H9 (cell line): ENCODE measurements around the gene NDUFA6. TPM values are rescaled to one million over a fixed set of nuclear protein-coding genes. Genes with fewer than 3 reads are reported as not detected.
"Not testable (repeated sequence)": the region's sequence is repeated elsewhere in the genome, so short reads cannot be mapped to it uniquely, and the experiment has no call there.

ENCODE experiments used
- DNase-seq: peaks from one replicate; pipeline ENCODE4 v3.0.0-alpha.2; 2017
- H2AFZ ChIP-seq: one replicate; pipeline ENCODE4 v1.6.1; 2013; ENCODE audit warnings: mild to moderate bottlenecking, low read length, control low read depth, moderate library complexity
- H2AK5ac ChIP-seq: 2 replicates; pipeline ENCODE4 v1.6.1; 2013; ENCODE audit warnings: low read length, control low read depth, mixed read lengths; ENCODE audit not compliant: insufficient read length
- H2BK120ac ChIP-seq: one replicate; pipeline ENCODE4 v1.6.1; 2013; ENCODE audit warnings: low read depth, mild to moderate bottlenecking, low read length, control low read depth, inconsistent platforms; ENCODE audit not compliant: poor library complexity, severe bottlenecking
- H2BK12ac ChIP-seq: 2 replicates; pipeline ENCODE4 v1.6.1; 2013; ENCODE audit warnings: low read length, control low read depth, mixed read lengths, low read depth; ENCODE audit not compliant: insufficient read length
- H2BK15ac ChIP-seq: 2 replicates; pipeline ENCODE4 v1.6.1; 2013; ENCODE audit warnings: low read depth, low read length, control low read depth
- H2BK20ac ChIP-seq: one replicate; pipeline ENCODE4 v1.6.1; 2013; ENCODE audit warnings: low read depth, mild to moderate bottlenecking, low read length, control low read depth, inconsistent platforms; ENCODE audit not compliant: poor library complexity, severe bottlenecking
- H2BK5ac ChIP-seq: 2 replicates; pipeline ENCODE4 v1.6.1; 2013; ENCODE audit warnings: low read length, control low read depth, mixed read lengths; ENCODE audit not compliant: insufficient read length
- H3K14ac ChIP-seq: 2 replicates; pipeline ENCODE4 v1.6.1; 2013; ENCODE audit warnings: low read length, control low read depth; ENCODE audit not compliant: insufficient read depth
- H3K18ac ChIP-seq: 2 replicates; pipeline ENCODE4 v1.6.1; 2013; ENCODE audit warnings: low read depth, mild to moderate bottlenecking, mixed read lengths, low read length, control low read depth; ENCODE audit not compliant: insufficient read length
- H3K23ac ChIP-seq: 2 replicates; pipeline ENCODE4 v1.6.1; 2013; ENCODE audit warnings: low read length, control low read depth, mixed read lengths, low read depth; ENCODE audit not compliant: insufficient read length
- H3K23me2 ChIP-seq: 2 replicates; pipeline ENCODE4 v1.6.1; 2013; ENCODE audit warnings: low read depth, mild to moderate bottlenecking, mixed read lengths, low read length, control low read depth; ENCODE audit not compliant: insufficient read length, poor library complexity, severe bottlenecking
- H3K27ac ChIP-seq: 2 replicates; pipeline ENCODE4 v1.5.1; 2013; ENCODE audit warnings: low read length, control low read depth, mixed read lengths, low read depth; ENCODE audit not compliant: insufficient read length
- H3K27me3 ChIP-seq: 2 replicates; pipeline ENCODE4 v1.6.1; 2013; ENCODE audit warnings: low read length, control low read depth, inconsistent platforms; ENCODE audit not compliant: insufficient read depth
- H3K4ac ChIP-seq: 2 replicates; pipeline ENCODE4 v1.6.1; 2013; ENCODE audit warnings: low read depth, mild to moderate bottlenecking, control low read depth, inconsistent platforms, low read length, moderate library complexity
- H3K4me1 ChIP-seq: 2 replicates; pipeline ENCODE4 v1.6.1; 2013; ENCODE audit warnings: low read length, control low read depth, inconsistent platforms; ENCODE audit not compliant: insufficient read depth
- H3K4me2 ChIP-seq: 2 replicates; pipeline ENCODE4 v1.6.1; 2013; ENCODE audit warnings: low read length, control low read depth, mixed read lengths; ENCODE audit not compliant: insufficient read length, insufficient read depth
- H3K56ac ChIP-seq: 2 replicates; pipeline ENCODE4 v1.6.1; 2013; ENCODE audit warnings: low read depth, mild to moderate bottlenecking, mixed read lengths, low read length, control low read depth; ENCODE audit not compliant: insufficient read length
- H3K79me1 ChIP-seq: 2 replicates; pipeline ENCODE4 v1.6.1; 2013; ENCODE audit warnings: low read depth, mild to moderate bottlenecking, moderate library complexity, low read length, control low read depth, inconsistent platforms; ENCODE audit not compliant: insufficient read depth, poor library complexity, severe bottlenecking
- H3K79me2 ChIP-seq: 2 replicates; pipeline ENCODE4 v1.6.1; 2013; ENCODE audit warnings: low read length, control low read depth, inconsistent platforms; ENCODE audit not compliant: insufficient read depth
- H3K9ac ChIP-seq: 2 replicates; pipeline ENCODE4 v1.6.1; 2013; ENCODE audit warnings: low read length, control low read depth, mixed read lengths; ENCODE audit not compliant: insufficient read length; ENCODE audit errors: extremely low read depth
- H3K9me3 ChIP-seq: one replicate; pipeline ENCODE4 v1.6.1; 2013; ENCODE audit warnings: low read depth, low read length, inconsistent platforms; ENCODE audit not compliant: control insufficient read depth
- H3T11ph ChIP-seq: one replicate; pipeline ENCODE4 v1.6.1; 2013; ENCODE audit warnings: mild to moderate bottlenecking, low read length, control low read depth, inconsistent platforms
- H4K20me1 ChIP-seq: one replicate; pipeline ENCODE4 v1.6.1; 2013; ENCODE audit not compliant: control insufficient read depth, insufficient read length, insufficient read depth
- H4K5ac ChIP-seq: 2 replicates; pipeline ENCODE4 v1.6.1; 2013; ENCODE audit warnings: low read depth, mild to moderate bottlenecking, mixed read lengths, low read length, control low read depth; ENCODE audit not compliant: insufficient read length
- H4K8ac ChIP-seq: replicated peaks from 2 replicates; pipeline ENCODE4 v1.6.1; 2013; ENCODE audit warnings: low read length, control low read depth, mixed read lengths, low read depth; ENCODE audit not compliant: insufficient read length
- H4K91ac ChIP-seq: 2 replicates; pipeline ENCODE4 v1.6.1; 2013; ENCODE audit warnings: low read depth, mild to moderate bottlenecking, moderate library complexity, mixed read lengths, low read length, control low read depth; ENCODE audit not compliant: insufficient read length
- H3K27ac Mint-ChIP-seq, 3 experiments: 2 replicates in 2 of 3; 3 replicates in 1 of 3; pipeline ENCODE4 v1.8.0; 2020 to 2021; ENCODE audit warnings: mixed read lengths in 3 of 3, mild to moderate bottlenecking in 1 of 3, moderate library complexity in 1 of 3
- H3K27me3 Mint-ChIP-seq: 2 replicates; pipeline ENCODE4 v1.8.0; 2021; ENCODE audit warnings: low read depth, mild to moderate bottlenecking, moderate library complexity, mixed read lengths
- H3K36me3 Mint-ChIP-seq, 3 experiments: 2 replicates in 2 of 3; 3 replicates in 1 of 3; pipeline ENCODE4 v1.8.0; 2020 to 2021; ENCODE audit warnings: low read depth in 3 of 3, mixed read lengths in 3 of 3; ENCODE audit not compliant: insufficient read depth in 1 of 3
- H3K4me1 Mint-ChIP-seq, 2 experiments: 2 replicates each; pipeline ENCODE4 v1.8.0; 2020; ENCODE audit warnings: mixed read lengths in 2 of 2
- H3K4me3 Mint-ChIP-seq, 2 experiments: 2 replicates in 1 of 2; 3 replicates in 1 of 2; pipeline ENCODE4 v1.8.0; 2020 to 2021; ENCODE audit warnings: mild to moderate bottlenecking in 2 of 2, mixed read lengths in 2 of 2, moderate library complexity in 1 of 2
- H3K9me3 Mint-ChIP-seq, 2 experiments: 2 replicates in 1 of 2; 3 replicates in 1 of 2; pipeline ENCODE4 v1.8.0; 2020; ENCODE audit warnings: mild to moderate bottlenecking in 2 of 2, mixed read lengths in 2 of 2, moderate library complexity in 1 of 2
- WGBS: extraction: QIAGEN DNeasy Blood & Tissue Kit; methylation state at CpG from one replicate; pipeline ENCODE4 v1.1.7; 2013; ENCODE audit warnings: missing lambda C conversion rate, low lambda C conversion rate, mixed read lengths; ENCODE audit not compliant: insufficient read length; ENCODE audit errors: extremely low coverage; 5-methylcytosine and 5-hydroxymethylcytosine counted together
- total RNA-seq: library from RNA; stranded (reverse); gene quantifications from 2 replicates; pipeline ENCODE4 v1.2.1, GENCODE V29; 2021
- TF ChIP-seq, protein P1 (sequence below): fragments of 200-600 bp; sonication (generic); conservative IDR thresholded peaks from 3 replicates; pipeline ENCODE4 v1.8.0; 2021; ENCODE audit warnings: antibody characterized with exemption, mild to moderate bottlenecking

NDUFA6 gene
- total RNA-seq, 1 experiment from 2014 or later = 91.7 TPM

- H3K27me3 ChIP-seq = no peaks in the 10 kb centered on the region
- H2BK120ac ChIP-seq = no peak overlapping the region
- no peak overlapping the region for H3K56ac ChIP-seq
- no peaks in the 10 kb centered on the region for H4K20me1 ChIP-seq
- H3K79me2 ChIP-seq = no peaks in the 10 kb centered on the region
- Mint-ChIP-seq H3K27ac (peak overlapping the region in 1 of 3 experiments; percentile 10; a peak in 2 of 7 replicates), H3K36me3 (peaks cover 3 to 6% (median 5%) of the 10 kb centered on the region in 3 experiments; a peak in 4 of 7 replicates), H3K4me3 (0 out of 5 replicates have a peak overlapping the region, but pooled peaks of 1 of the 2 experiments have one; percentile 16), H3K27me3 (peaks cover 6% of the 10 kb centered on the region), H3K9me3 (no peaks in the 10 kb centered on the region; a peak in 1 of 5 replicates), H3K4me1 (peaks cover 20 to 23% of the 10 kb centered on the region in 2 experiments)
- H3K27ac ChIP-seq = no peak overlapping the region
- peaks cover 8% of the 10 kb centered on the region for H3K23me2 ChIP-seq
- H2BK12ac ChIP-seq = no peak overlapping the region
- H2BK20ac ChIP-seq = no peak overlapping the region
- H4K5ac ChIP-seq = no peak overlapping the region
- no peak overlapping the region for H2AFZ ChIP-seq
- no peak overlapping the region for H3K4ac ChIP-seq
- TF ChIP-seq, protein P1, sequence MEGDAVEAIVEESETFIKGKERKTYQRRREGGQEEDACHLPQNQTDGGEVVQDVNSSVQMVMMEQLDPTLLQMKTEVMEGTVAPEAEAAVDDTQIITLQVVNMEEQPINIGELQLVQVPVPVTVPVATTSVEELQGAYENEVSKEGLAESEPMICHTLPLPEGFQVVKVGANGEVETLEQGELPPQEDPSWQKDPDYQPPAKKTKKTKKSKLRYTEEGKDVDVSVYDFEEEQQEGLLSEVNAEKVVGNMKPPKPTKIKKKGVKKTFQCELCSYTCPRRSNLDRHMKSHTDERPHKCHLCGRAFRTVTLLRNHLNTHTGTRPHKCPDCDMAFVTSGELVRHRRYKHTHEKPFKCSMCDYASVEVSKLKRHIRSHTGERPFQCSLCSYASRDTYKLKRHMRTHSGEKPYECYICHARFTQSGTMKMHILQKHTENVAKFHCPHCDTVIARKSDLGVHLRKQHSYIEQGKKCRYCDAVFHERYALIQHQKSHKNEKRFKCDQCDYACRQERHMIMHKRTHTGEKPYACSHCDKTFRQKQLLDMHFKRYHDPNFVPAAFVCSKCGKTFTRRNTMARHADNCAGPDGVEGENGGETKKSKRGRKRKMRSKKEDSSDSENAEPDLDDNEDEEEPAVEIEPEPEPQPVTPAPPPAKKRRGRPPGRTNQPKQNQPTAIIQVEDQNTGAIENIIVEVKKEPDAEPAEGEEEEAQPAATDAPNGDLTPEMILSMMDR = 0 out of 3 replicates have a peak, but pooled peaks have one; percentile 19
- H3K18ac ChIP-seq = no peak overlapping the region
- no peak overlapping the region for H3T11ph ChIP-seq
- WGBS = no CpG with 5 or more reads among the region's 8 CpGs
- no peak overlapping the region for H4K8ac ChIP-seq
- H2AK5ac ChIP-seq = no peak overlapping the region
- no peak for DNase-seq
- H3K79me1 ChIP-seq = no peaks in the 10 kb centered on the region
- H3K4me2 ChIP-seq = no peak overlapping the region
- no peaks in the 10 kb centered on the region for H3K4me1 ChIP-seq
- H3K9ac ChIP-seq = no peak overlapping the region
- no peak overlapping the region for H2BK5ac ChIP-seq
- no peaks in the 10 kb centered on the region for H3K9me3 ChIP-seq
- H4K91ac ChIP-seq = no peak overlapping the region
- H2BK15ac ChIP-seq = no peak overlapping the region
- no peak overlapping the region for H3K14ac ChIP-seq
- H3K23ac ChIP-seq = no peak overlapping the region
These were observed 17.8 kb downstream of the NDUFA6 start for GRCh38 chr22:42072606-42073330.

DNA sequence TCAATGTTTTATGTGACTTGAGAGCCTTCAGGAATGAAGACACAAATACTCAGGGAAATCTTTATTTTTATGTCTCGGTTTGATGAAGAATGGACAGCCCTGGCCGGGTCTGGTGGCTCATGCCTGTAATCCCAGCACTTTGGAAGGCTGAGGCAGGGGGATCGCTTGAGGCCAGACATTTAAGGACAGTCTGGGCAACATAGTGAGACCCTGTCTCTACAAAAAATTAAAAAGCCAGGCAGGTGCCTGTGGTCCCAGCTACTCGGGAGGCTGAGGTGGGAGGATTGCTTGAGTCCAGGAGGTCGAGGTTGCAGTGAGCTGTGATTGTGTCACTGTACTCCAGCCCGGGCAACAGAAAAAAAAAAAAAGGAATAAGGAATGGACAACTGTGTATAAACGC lies 19.1 kb downstream of the NDUFA6 start:
- H2BK15ac ChIP-seq, H3K27me3 Mint-ChIP-seq, H3K27me3 ChIP-seq, H3K79me2 ChIP-seq, H3K4me2 ChIP-seq, H2AFZ ChIP-seq, H3K79me1 ChIP-seq, H3K4ac ChIP-seq, H3K56ac ChIP-seq, H3K9ac ChIP-seq, H4K8ac ChIP-seq, H3K27ac Mint-ChIP-seq, DNase-seq, H3K18ac ChIP-seq, H4K91ac ChIP-seq, H3K9me3 ChIP-seq, H4K20me1 ChIP-seq, H2BK12ac ChIP-seq, H4K5ac ChIP-seq, H2AK5ac ChIP-seq, H3K27ac ChIP-seq, H3K23ac ChIP-seq, H3T11ph ChIP-seq, H3K14ac ChIP-seq, H2BK20ac ChIP-seq, H2BK120ac ChIP-seq, H3K9me3 Mint-ChIP-seq, H2BK5ac ChIP-seq, H3K23me2 ChIP-seq, H3K4me1 ChIP-seq: not testable (repeated sequence)
- Mint-ChIP-seq H3K4me1 (peaks cover 20 to 23% of the 10 kb centered on the region in 2 experiments), H3K36me3 (peaks cover 9 to 17% (median 13%) of the 10 kb centered on the region in 3 experiments; a peak in 6 of 7 replicates), H3K4me3 (peak overlapping the region; percentile 74 to 88; a peak in 4 of 5 replicates)
- no CpG with 5 or more reads among the region's 7 CpGs for WGBS
